Central memory CD8-positive, alpha-beta T cell (primary cell): ENCODE results near the gene EXD3.

ENCODE experiments used
- ATAC-seq: fragments of 150-1000 bp; cut with Tn5 transposase; replicated peaks from 2 replicates; pipeline ENCODE4 v1.10.0; 2022; ENCODE audit warnings: mild to moderate bottlenecking, moderate FRiP score, moderate number of reproducible peaks; ENCODE audit not compliant: poor library complexity, severe bottlenecking; ENCODE audit errors: extremely low read depth
- DNase-seq, 2 donors: peaks; one replicate each; pipeline ENCODE4 v3.0.0; 2021; ENCODE audit warnings: low spot score in 2 of 2
- H3K27ac Mint-ChIP-seq: one replicate; pipeline ENCODE4 v1.8.0; 2022; ENCODE audit warnings: low read depth, mild to moderate bottlenecking, moderate library complexity, mixed read lengths
- H3K27me3 Mint-ChIP-seq: one replicate; pipeline ENCODE4 v1.8.0; 2022; ENCODE audit warnings: mixed read lengths
- H3K36me3 Mint-ChIP-seq: one replicate; pipeline ENCODE4 v1.8.0; 2022; ENCODE audit warnings: mild to moderate bottlenecking, moderate library complexity, mixed read lengths; ENCODE audit not compliant: insufficient read depth
- H3K4me1 Mint-ChIP-seq: one replicate; pipeline ENCODE4 v1.8.0; 2022; ENCODE audit warnings: mixed read lengths
- H3K4me3 Mint-ChIP-seq: one replicate; pipeline ENCODE4 v1.8.0; 2022; ENCODE audit warnings: mild to moderate bottlenecking, moderate library complexity, mixed read lengths
- H3K9me3 Mint-ChIP-seq: one replicate; pipeline ENCODE4 v1.8.0; 2022; ENCODE audit warnings: mixed read lengths

The EXD3 gene

DNA sequence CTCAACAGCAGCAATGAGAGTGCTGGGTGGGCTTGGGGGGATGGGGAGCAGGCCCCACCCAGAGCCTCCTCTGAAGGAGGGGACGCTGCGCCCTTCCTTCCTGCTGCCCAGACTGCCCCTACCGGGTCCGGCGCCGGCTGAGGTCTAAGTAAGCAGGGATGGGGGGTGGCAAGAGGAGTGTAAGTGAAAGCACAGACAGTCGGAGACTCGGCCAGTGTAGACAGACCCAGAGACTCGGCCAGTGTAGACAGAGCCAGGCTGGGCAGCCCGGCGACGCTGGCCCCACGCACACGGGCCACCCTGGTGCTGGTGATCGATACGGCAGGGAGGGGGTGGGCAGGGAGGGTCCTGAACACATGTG lies 25.6 kb upstream of the EXD3 start:
- H3K4me1 Mint-ChIP-seq: peaks cover 37% of the 10 kb centered on the region
- H3K36me3 Mint-ChIP-seq: peaks cover 23% of the 10 kb centered on the region
- no peak overlapping the region for H3K27ac Mint-ChIP-seq
- no peak overlapping the region for H3K4me3 Mint-ChIP-seq
- DNase-seq (no peak), ATAC-seq (no peak)
- H3K27me3 Mint-ChIP-seq: peaks cover 6% of the 10 kb centered on the region
- no peaks in the 10 kb centered on the region for H3K9me3 Mint-ChIP-seq

DNA sequence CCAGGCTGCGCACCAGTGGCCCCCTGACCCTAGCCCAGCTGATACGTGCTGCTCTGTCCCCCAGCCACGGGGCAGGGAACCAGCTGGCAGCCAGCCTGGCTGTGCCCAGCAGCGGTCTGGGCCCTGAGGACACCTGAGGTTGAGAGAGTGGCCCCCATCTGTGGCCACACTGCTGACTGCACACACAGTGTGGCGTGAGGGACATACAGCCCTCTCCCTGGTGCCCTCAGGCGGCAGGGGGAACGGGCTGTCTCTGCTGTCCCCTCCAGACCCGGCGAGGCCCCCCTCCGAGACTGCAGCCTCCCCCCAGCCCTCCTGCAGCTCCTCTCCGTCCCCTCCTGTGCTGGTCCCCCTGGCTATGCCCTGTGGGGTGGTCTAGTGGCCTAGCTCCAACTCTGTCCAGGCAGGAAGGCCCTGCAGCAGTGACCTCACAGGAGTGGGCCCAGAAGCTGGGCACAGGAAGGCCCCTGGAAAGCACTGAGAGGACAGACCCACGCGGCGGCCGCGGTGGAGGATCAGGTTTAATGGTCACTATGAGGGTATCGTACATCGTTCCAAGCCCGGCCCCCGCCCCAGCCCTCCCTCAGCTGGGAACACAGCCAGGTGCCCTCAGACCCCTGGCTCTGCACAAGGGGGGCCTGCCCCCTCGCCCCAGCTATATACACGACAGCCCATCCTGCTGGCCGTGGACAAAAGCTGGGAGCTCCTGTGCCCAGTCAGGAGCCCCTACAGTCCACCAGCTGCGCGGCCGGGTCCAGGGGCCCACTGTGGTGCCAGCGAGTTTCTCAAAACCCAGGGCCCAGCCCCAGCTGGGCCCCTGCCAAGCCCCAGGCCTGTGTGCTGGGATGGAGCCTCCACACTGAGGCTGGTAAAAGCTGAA lies 25.0 kb upstream of the EXD3 start:
- Mint-ChIP-seq H3K4me3 (no peak overlapping the region), H3K36me3 (peaks cover 22% of the 10 kb centered on the region), H3K9me3 (no peaks in the 10 kb centered on the region), H3K27ac (no peak overlapping the region), H3K27me3 (peaks cover 11% of the 10 kb centered on the region), H3K4me1 (peaks cover 37% of the 10 kb centered on the region)
- DNase-seq (no peak), ATAC-seq (no peak)

- H3K27me3 Mint-ChIP-seq: peaks cover 15% of the 10 kb centered on the region
- no peak for ATAC-seq
- no peaks in the 10 kb centered on the region for H3K9me3 Mint-ChIP-seq
- H3K36me3 Mint-ChIP-seq: peaks cover 17% of the 10 kb centered on the region
- H3K27ac Mint-ChIP-seq: no peak overlapping the region
- peaks cover 33% of the 10 kb centered on the region for H3K4me1 Mint-ChIP-seq
- no peak for DNase-seq
- no peak overlapping the region for H3K4me3 Mint-ChIP-seq
Observed at GRCh38 chr9:137446851-137447471, 24.0 kb upstream of the EXD3 start.

GRCh38 chr9:137445930-137446431 lies 23.0 kb upstream of the EXD3 start:
- Mint-ChIP-seq H3K4me1 (peaks cover 32% of the 10 kb centered on the region), H3K4me3 (no peak overlapping the region), H3K27me3 (peaks cover 20% of the 10 kb centered on the region), H3K9me3 (no peaks in the 10 kb centered on the region), H3K27ac (no peak overlapping the region), H3K36me3 (peaks cover 17% of the 10 kb centered on the region)
- no peak for DNase-seq
- no peak for ATAC-seq

GRCh38 chr9:137445275-137445807 lies 22.4 kb upstream of the EXD3 start:
- peaks cover 31% of the 10 kb centered on the region for H3K4me1 Mint-ChIP-seq
- ATAC-seq: peak; percentile 64
- peaks cover 20% of the 10 kb centered on the region for H3K27me3 Mint-ChIP-seq
- peak overlapping the region; percentile 7 for H3K4me3 Mint-ChIP-seq
- no peak overlapping the region for H3K27ac Mint-ChIP-seq
- H3K36me3 Mint-ChIP-seq: peaks cover 11% of the 10 kb centered on the region
- no peaks in the 10 kb centered on the region for H3K9me3 Mint-ChIP-seq
- DNase-seq: peak; percentile 78 to 85

DNA sequence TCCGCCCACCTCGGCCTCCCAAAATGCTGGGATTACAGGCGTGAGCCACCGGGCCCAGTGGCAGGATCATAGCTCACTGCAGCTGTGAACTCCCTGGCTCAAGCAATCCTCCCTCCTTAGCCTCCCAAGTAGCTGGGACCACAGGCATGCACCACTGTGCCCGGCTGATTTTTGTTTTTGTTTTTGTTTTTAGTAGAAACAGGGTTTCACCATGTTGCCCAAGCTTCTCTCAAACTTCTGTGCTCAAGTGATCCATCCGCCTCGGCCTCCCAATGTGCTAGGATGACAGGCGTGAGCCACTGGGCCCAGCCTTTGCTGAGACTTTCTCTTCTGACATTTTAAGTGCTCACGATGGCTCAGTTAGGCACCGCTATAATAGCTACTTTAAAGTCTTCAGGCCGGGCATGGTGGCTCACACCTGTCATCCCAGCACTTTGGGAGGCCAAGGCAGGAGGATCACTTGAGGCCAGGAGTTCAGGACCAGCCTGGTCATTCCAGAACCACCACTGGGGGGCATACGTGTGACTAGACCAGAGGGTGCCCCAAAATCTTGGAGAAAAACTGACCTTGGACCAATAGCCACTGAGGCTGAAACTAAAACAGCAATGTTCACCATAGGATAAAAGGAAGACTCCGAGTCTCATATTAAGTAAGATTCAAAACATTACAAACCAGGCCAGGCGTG lies 21.3 kb upstream of the EXD3 start:
- Mint-ChIP-seq H3K9me3 (no peaks in the 10 kb centered on the region), H3K27me3 (peaks cover 20% of the 10 kb centered on the region), H3K4me1 (peaks cover 21% of the 10 kb centered on the region), H3K4me3 (no peak overlapping the region), H3K36me3 (peaks cover 6% of the 10 kb centered on the region), H3K27ac (no peak overlapping the region)
- DNase-seq (no peak), ATAC-seq (no peak)

GRCh38 chr9:137441935-137442321 lies 19.0 kb upstream of the EXD3 start:
- peaks cover 17% of the 10 kb centered on the region for H3K4me1 Mint-ChIP-seq
- no peak for ATAC-seq
- no peaks in the 10 kb centered on the region for H3K9me3 Mint-ChIP-seq
- H3K27me3 Mint-ChIP-seq: peaks cover 20% of the 10 kb centered on the region
- peak overlapping the region; percentile 60 for H3K4me3 Mint-ChIP-seq
- DNase-seq: no peak
- H3K36me3 Mint-ChIP-seq: peaks cover 1% of the 10 kb centered on the region
- no peak overlapping the region for H3K27ac Mint-ChIP-seq

- Mint-ChIP-seq H3K4me3 (peak within 1 kb of the TSS; percentile 60), H3K4me1 (peaks cover 15% of the 10 kb centered on the region), H3K27me3 (peaks cover 20% of the 10 kb centered on the region), H3K9me3 (no peaks in the 10 kb centered on the region), H3K36me3 (peaks cover 1% of the 10 kb centered on the region), H3K27ac (no peak within 1 kb of the TSS)
- ATAC-seq (no peak), DNase-seq (no peak)
Observed at GRCh38 chr9:137441289-137441934, 18.4 kb upstream of the EXD3 start, which contains the start of gene ENTPD8. Gene ENTPD8 (minus strand): TSS chr9:137441357. CDS start chr9:137438285, 3,072 bp downstream.

- Mint-ChIP-seq H3K4me3 (no peak overlapping the region), H3K27ac (no peak overlapping the region), H3K4me1 (peaks cover 6% of the 10 kb centered on the region), H3K27me3 (peaks cover 20% of the 10 kb centered on the region), H3K36me3 (peaks cover 1% of the 10 kb centered on the region), H3K9me3 (no peaks in the 10 kb centered on the region)
- DNase-seq (no peak), ATAC-seq (no peak)
Observed at GRCh38 chr9:137439158-137439714, 16.3 kb upstream of the EXD3 start.

DNA sequence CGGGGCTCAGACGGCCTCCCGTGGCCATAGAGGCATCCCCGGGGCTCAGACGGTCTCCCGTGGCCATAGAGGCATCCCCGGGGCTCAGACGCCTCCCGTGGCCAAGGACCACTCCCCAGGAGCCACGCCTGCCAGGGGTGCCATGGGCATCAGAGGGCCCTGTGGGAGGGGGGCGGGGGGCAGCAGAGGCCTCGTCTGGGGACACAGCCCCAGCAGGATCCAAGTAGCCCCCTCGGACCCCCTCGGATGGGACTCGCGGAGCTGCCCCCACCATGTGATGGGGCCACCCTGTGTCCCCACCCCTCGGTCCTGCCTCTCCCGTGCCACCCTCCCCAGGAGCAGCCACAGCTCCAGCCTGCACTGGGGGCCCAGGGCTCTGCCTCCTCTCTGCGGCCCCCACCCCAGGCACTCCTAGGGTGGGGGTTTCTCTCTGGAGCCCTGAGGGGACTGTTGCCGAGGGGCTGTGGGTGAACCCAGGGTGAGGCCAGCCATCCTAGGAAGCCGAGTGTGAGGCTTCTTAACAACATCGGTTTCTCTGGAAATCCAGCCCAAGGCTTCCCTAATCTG lies 15.7 kb upstream of the EXD3 start:
- ATAC-seq (no peak), DNase-seq (no peak)
- Mint-ChIP-seq H3K27me3 (peaks cover 15% of the 10 kb centered on the region), H3K4me1 (peaks cover 6% of the 10 kb centered on the region), H3K9me3 (no peaks in the 10 kb centered on the region), H3K27ac (no peak overlapping the region), H3K4me3 (no peak overlapping the region), H3K36me3 (peaks cover 1% of the 10 kb centered on the region)

GRCh38 chr9:137437691-137438590 lies 15.0 kb upstream of the EXD3 start:
- Mint-ChIP-seq H3K9me3 (no peaks in the 10 kb centered on the region), H3K27ac (no peak overlapping the region), H3K27me3 (peaks cover 9% of the 10 kb centered on the region), H3K4me1 (peaks cover 6% of the 10 kb centered on the region), H3K4me3 (no peak overlapping the region), H3K36me3 (peaks cover 1% of the 10 kb centered on the region)
- DNase-seq: no peak
- ATAC-seq: no peak
